K562 (cell line): ENCODE measurements around the gene NDUFB8. TPM values are rescaled to one million over a fixed set of nuclear protein-coding genes. Genes with fewer than 3 reads are reported as not detected.

Experiments used
- ATAC-seq: fragments of 200-7000 bp; cut with Tn5 transposase; 3 replicates; pipeline ENCODE4 v1.9.1; 2020; ENCODE audit warnings: moderate library complexity
- BruUV-seq: library from RNA; stranded (reverse); fragments of 400-500 nt; replicated peaks from 2 replicates; lab custom pipeline; 2021; lab: Mats Ljungman, UMichigan
- CTCF ChIA-PET: fragments of 300-600 bp; formaldehyde crosslinking; extraction: SDS; loops from one replicate; lab custom pipeline; 2021; ENCODE audit warnings: low intra/inter-chr PET ratio; lab: Yijun Ruan, JAX
- POLR2A ChIA-PET: fragments of 300-600, 350-650 bp; sonication (Branson Sonifier 250); formaldehyde crosslinking; extraction: SDS; loops from one replicate; lab custom pipeline; 2021; ENCODE audit warnings: antibody characterized with exemption, inconsistent platforms; lab: Yijun Ruan, JAX
- DNase-seq, 4 experiments: peaks; one replicate each; pipeline versions ENCODE4 v3.0.0 to v3.0.0-alpha.2; 2011 to 2018; ENCODE audit warnings: low spot score in 3 of 4, mixed read lengths in 3 of 4; ENCODE audit errors: extremely low read depth in 1 of 4
- FAIRE-seq: peaks from 2 replicates; lab custom pipeline; 2011; peaks lifted over from hg19 to GRCh38; lab: Jason Lieb, UNC
- H2AFZ ChIP-seq: 2 replicates; pipeline ENCODE4 v1.6.0; 2011; ENCODE audit warnings: low read depth, low read length, control low read depth, inconsistent platforms
- H3K27ac ChIP-seq: fragments of 200-600 bp; 3 replicates; pipeline ENCODE4 v1.8.0; 2011; ENCODE audit warnings: low read depth, mild to moderate bottlenecking, control low read depth, inconsistent platforms, low read length, moderate library complexity, mixed read lengths; ENCODE audit errors: extremely low read depth
- H3K27me3 ChIP-seq, 2 experiments: fragments of 300-600 bp in 1 of 2; 2 replicates in 1 of 2; 3 replicates in 1 of 2; pipeline versions ENCODE4 v1.6.0 to v1.8.0; 2011; ENCODE audit warnings: inconsistent platforms in 2 of 2, low read length in 2 of 2, mild to moderate bottlenecking in 1 of 2, mixed read lengths in 1 of 2, moderate library complexity in 1 of 2; ENCODE audit not compliant: control insufficient read depth in 2 of 2, insufficient read depth in 2 of 2
- H3K36me3 ChIP-seq: fragments of 300-600 bp; 3 replicates; pipeline ENCODE4 v1.8.0; 2011; ENCODE audit warnings: mild to moderate bottlenecking, low read length, inconsistent platforms; ENCODE audit not compliant: control insufficient read depth, insufficient read depth
- H3K4me1 ChIP-seq, 2 experiments: fragments of 200-600 bp in 1 of 2; replicated peaks in 1 of 2; 2 replicates in 1 of 2; 3 replicates in 1 of 2; pipeline versions ENCODE4 v1.5.1 to v1.8.0; 2011; ENCODE audit warnings: inconsistent platforms in 2 of 2, low read length in 2 of 2, mild to moderate bottlenecking in 1 of 2, mixed read lengths in 1 of 2, moderate library complexity in 1 of 2; ENCODE audit not compliant: control insufficient read depth in 2 of 2, insufficient read depth in 2 of 2
- H3K4me2 ChIP-seq: 2 replicates; pipeline ENCODE4 v1.6.1; 2011; ENCODE audit warnings: low read length, control low read depth, inconsistent platforms, mixed read lengths; ENCODE audit not compliant: insufficient read depth
- H3K4me3 ChIP-seq: fragments of 200-600 bp; sonication (generic), shearing (Covaris generic); 2 replicates; pipeline ENCODE4 v1.5.1; 2016; ENCODE audit warnings: control low read depth, inconsistent platforms
- H3K79me2 ChIP-seq: fragments of 200-600 bp; 3 replicates; pipeline ENCODE4 v1.8.0; 2011; ENCODE audit warnings: low read length, inconsistent platforms; ENCODE audit not compliant: control insufficient read depth, insufficient read depth
- H3K9ac ChIP-seq, 2 experiments: 2 replicates each; pipeline versions ENCODE4 v1.6.0 to v1.6.1; 2011; ENCODE audit warnings: low read depth in 2 of 2, low read length in 2 of 2, control low read depth in 1 of 2, inconsistent platforms in 1 of 2, mild to moderate bottlenecking in 1 of 2, mixed read lengths in 1 of 2; ENCODE audit not compliant: insufficient read depth in 1 of 2
- H3K9me1 ChIP-seq: one replicate; pipeline ENCODE4 v1.6.0; 2011; ENCODE audit warnings: inconsistent platforms, mild to moderate bottlenecking, low read length, moderate library complexity; ENCODE audit not compliant: control insufficient read depth, insufficient read depth
- H3K9me3 ChIP-seq: replicated peaks from 2 replicates; pipeline ENCODE4 v1.5.1; 2011; ENCODE audit warnings: low read depth, low read length, inconsistent platforms; ENCODE audit not compliant: control insufficient read depth, insufficient read depth
- H4K20me1 ChIP-seq: replicated peaks from 2 replicates; pipeline ENCODE4 v1.6.1; 2011; ENCODE audit warnings: low read length, inconsistent platforms, mixed read lengths; ENCODE audit not compliant: control insufficient read depth, insufficient read depth
- ELK1 ChIP-seq: sonication (generic); formaldehyde crosslinking; IDR thresholded peaks from 2 replicates; pipeline ENCODE4 v1.8.1; 2022; ENCODE audit warnings: missing genetic modification reagents
- RBM25 ChIP-seq: fragments of 200-400 bp; formaldehyde crosslinking; IDR thresholded peaks from 2 replicates; pipeline ENCODE4 v1.6.1; 2018; ENCODE audit warnings: low read length, low read depth, moderate library complexity; ENCODE audit not compliant: severe bottlenecking
- ZNF121 ChIP-seq: sonication (generic); formaldehyde crosslinking; conservative IDR thresholded peaks from 2 replicates; pipeline ENCODE4 v1.8.0; 2022; ENCODE audit warnings: missing genetic modification reagents
- ZNF589 ChIP-seq: fragments of 200-800 bp; sonication (Bioruptor generic); IDR thresholded peaks from 2 replicates; pipeline ENCODE4 v1.6.1; 2016; ENCODE audit warnings: low read depth, missing genetic modification characterization, missing compliant biosample characterization
- ZNF830 ChIP-seq: fragments of 250-450 bp; sonication (Bioruptor Pico); IDR thresholded peaks from 2 replicates; pipeline ENCODE4 v1.5.0; 2021; ENCODE audit warnings: mild to moderate bottlenecking
- WGBS: fragments of 100-300 bp; shearing (Covaris generic); methylation state at CpG from one replicate; pipeline ENCODE4 v1.1.6; 2016; ENCODE audit warnings: low coverage, mixed read lengths; ENCODE audit not compliant: insufficient coverage; ENCODE audit errors: missing lambda C conversion rate; 5-methylcytosine and 5-hydroxymethylcytosine counted together
- in situ Hi-C: fragments of 300-500 bp; cut with MboI; formaldehyde crosslinking; loops from 4 replicates; pipeline ENCODE4 v1.15.0; 2018; ENCODE audit warnings: inconsistent platforms, mixed read lengths
- intact Hi-C: fragments of 100-400 bp; cut with micrococcal nuclease; formaldehyde crosslinking; loops from 2 replicates; pipeline ENCODE4 v1.14.2; 2022
- polyA plus RNA-seq, 8 experiments: library from polyadenylated mRNA; depleted of rRNA in 4 of 8; stranded (reverse) in 5 of 8; unstranded in 3 of 8; fragments of >200 nt; fragmentation: Nextera tagmentation in 2 of 8; fragmentation: Illumina TruSeq in 1 of 8; extraction: Ambion mirVana in 2 of 8; extraction: Trizol in 1 of 8; gene quantifications; 2 replicates each; pipeline versions ENCODE4 v1.2.1 to v1.2.3, GENCODE V29; 2011 to 2014; ENCODE audit warnings: inconsistent platforms in 1 of 8, missing spikeins in 1 of 8
- total RNA-seq, 7 experiments: library from RNA; depleted of rRNA in 6 of 7; stranded (reverse); fragments of >200 nt in 6 of 7; fragmentation: Illumina TruSeq in 2 of 7; extraction: Trizol in 2 of 7; gene quantifications; 2 replicates each; pipeline versions ENCODE4 v1.2.1 to v1.2.3, GENCODE V29; 2011 to 2021; ENCODE audit warnings: low replicate concordance in 1 of 7
- TF ChIP-seq, protein P1 (sequence below), 2 experiments: fragments of 450-650 bp in 1 of 2; sonication (generic) in 1 of 2; formaldehyde crosslinking in 1 of 2; IDR thresholded peaks in 1 of 2; conservative IDR thresholded peaks in 1 of 2; 2 replicates each; pipeline versions ENCODE4 v1.6.1 to v1.8.1; 2016 to 2023; ENCODE audit warnings: mild to moderate bottlenecking in 2 of 2, moderate library complexity in 2 of 2, inconsistent platforms in 1 of 2, missing genetic modification reagents in 1 of 2

The NDUFB8 gene
- total and polyA plus RNA-seq, 9 of the 15 experiments (the other 6 are each of a cell fraction or from before 2014, with no cell fraction given), result 131 to 360 (median 199) TPM

DNA sequence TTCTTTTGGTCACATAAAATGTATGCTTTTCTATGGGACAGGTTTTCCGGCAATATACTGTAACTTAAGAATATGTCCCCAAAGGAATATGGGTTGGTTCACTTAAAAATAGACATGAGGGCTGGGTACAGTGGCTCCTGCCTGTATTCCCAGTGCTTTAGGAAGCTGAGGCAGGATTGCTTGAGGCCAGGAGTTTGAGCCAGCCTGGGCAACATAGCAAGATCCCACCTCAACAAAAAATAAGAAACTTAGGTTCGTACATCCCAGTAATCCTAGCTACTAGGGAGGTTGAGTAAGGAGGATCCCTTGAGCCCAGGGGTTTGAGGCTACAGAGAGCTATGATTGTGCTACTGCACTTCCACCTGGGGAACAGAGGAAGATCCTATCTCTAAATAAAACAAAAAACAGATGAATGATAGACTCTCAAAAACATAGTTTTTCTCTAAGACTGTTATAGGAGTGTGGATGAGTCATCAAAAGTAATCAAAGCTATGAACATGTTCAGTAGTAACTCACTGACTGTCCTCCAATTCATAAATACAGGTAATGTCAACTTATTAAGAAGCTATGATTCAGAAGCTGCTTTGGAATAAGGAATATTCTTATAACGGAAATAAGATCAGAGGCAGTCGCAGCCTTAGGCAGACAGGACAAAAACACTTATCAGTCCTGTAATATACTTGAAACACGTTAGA, 7.4 kb downstream of the NDUFB8 start:
- FAIRE-seq (no peak), ATAC-seq (no peak), DNase-seq (no peak)
- Histone ChIP-seq H4K20me1 (no peaks in the 10 kb centered on the region), H3K27me3 (no peaks in the 10 kb centered on the region), H3K79me2 (no peaks in the 10 kb centered on the region), H2AFZ (no peak overlapping the region), H3K4me3 (no peak overlapping the region), H3K9ac (no peak overlapping the region), H3K4me1 (peaks cover 0 to 3% of the 10 kb centered on the region in 2 experiments; a peak in 2 of 5 replicates), H3K9me3 (no peaks in the 10 kb centered on the region), H3K36me3 (peaks cover 41% of the 10 kb centered on the region), H3K27ac (no peak overlapping the region), H3K4me2 (no peak overlapping the region), H3K9me1 (no peaks in the 10 kb centered on the region)
- CTCF ChIA-PET, result no interaction called here
- TF ChIP-seq ZNF121 (peak; percentile 62), ZNF589 (CRISPR knock-in tag) (no peak), ZNF830 (CRISPR knock-in tag) (no peak), ELK1 (CRISPR knock-in tag) (no peak), RBM25 (peak; percentile 19)
- TF ChIP-seq, protein P1, sequence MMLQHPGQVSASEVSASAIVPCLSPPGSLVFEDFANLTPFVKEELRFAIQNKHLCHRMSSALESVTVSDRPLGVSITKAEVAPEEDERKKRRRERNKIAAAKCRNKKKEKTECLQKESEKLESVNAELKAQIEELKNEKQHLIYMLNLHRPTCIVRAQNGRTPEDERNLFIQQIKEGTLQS (IDR thresholded peaks at IDR 0.05), result peak; percentile 45; the same call in 1 of the 2 replicates
- TF ChIP-seq, protein P1 (CRISPR knock-in tag; conservative IDR thresholded peaks at IDR 0.05), result no peak
- in situ Hi-C loops, result no loop called here
- BruUV-seq, result no TSS peak
- POLR2A ChIA-PET, result interaction anchor here (0.8 to 1.0 kb wide), 2 partner anchors 13 to 149 kb away, joined by 3 to 4 read pairs; partner anchors contain the start of gene HIF1AN
- 78% methylated on average over 5 of the region's 5 CpGs for WGBS
- intact Hi-C loops, result no loop called here
